ENCODE measurements around the gene HOXC9. TPM values are rescaled to one million over a fixed set of nuclear protein-coding genes. Genes with fewer than 3 reads are reported as not detected.

HOXC9 gene
- polyA plus RNA-seq, 2 of the 4 experiments (the other 2 are of a cell fraction), result 5.2 to 6.6 TPM

DNA sequence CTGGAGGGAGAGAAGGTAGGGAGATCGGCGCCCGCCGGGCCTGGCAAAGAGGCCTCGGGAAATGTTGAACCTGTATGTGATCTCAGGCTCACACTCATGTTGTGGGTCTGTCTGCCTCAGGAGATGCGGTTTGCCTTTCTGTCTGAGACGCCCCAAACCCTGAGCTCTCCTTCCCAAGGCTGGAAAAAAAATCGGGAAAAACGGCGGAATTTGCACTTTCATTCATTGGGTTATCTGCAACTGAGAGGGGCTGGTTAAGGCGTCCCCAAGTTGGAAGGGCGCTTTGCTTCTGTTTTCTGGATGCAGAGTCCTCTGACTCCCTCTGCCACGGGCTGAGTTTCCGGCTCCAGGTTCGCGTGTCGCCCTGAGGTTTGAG lies 5.0 kb upstream of the HOXC9 start:
- WGBS (ENCODE audit: missing lambda C conversion rate), result 84% methylated on average over 17 of the region's 17 CpGs
- no peak for DNase-seq (ENCODE audit: low read depth in 1 of 2, low spot score in 1 of 2)
- Histone ChIP-seq H3K4me3 (peak overlapping the region; percentile 37), H3K27ac (peak overlapping the region; percentile 78 to 89), H3K4me2 (peak overlapping the region; percentile 50), H3K9me3 (no peaks in the 10 kb centered on the region), H3K4me1 (peaks cover 14% of the 10 kb centered on the region)
- TF ChIP-seq MYC (IDR thresholded peaks at IDR 0.05; ENCODE audit: borderline replicate concordance, low read length) (no peak), CBX2 (IDR thresholded peaks at IDR 0.05; ENCODE audit: borderline replicate concordance, low read depth) (no peak), TFCP2L1 (CRISPR knock-in tag; IDR thresholded peaks at IDR 0.05) (no peak), SREBF2 (IDR thresholded peaks at IDR 0.05) (no peak), HEYL (CRISPR knock-in tag; IDR thresholded peaks at IDR 0.05) (no peak), RCOR1 (IDR thresholded peaks at IDR 0.05; ENCODE audit: low read depth, low read length) (no peak), HOXB13 (CRISPR knock-in tag; IDR thresholded peaks at IDR 0.05; ENCODE audit: low read depth) (no peak), JUN (IDR thresholded peaks at IDR 0.05) (no peak)
- TF ChIP-seq, protein P1, sequence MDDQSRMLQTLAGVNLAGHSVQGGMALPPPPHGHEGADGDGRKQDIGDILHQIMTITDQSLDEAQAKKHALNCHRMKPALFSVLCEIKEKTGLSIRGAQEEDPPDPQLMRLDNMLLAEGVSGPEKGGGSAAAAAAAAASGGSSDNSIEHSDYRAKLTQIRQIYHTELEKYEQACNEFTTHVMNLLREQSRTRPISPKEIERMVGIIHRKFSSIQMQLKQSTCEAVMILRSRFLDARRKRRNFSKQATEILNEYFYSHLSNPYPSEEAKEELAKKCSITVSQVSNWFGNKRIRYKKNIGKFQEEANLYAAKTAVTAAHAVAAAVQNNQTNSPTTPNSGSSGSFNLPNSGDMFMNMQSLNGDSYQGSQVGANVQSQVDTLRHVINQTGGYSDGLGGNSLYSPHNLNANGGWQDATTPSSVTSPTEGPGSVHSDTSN (IDR thresholded peaks at IDR 0.05), result no peak
- CTCF ChIA-PET, result interaction anchor here (1.4 to 28.7 kb wide), 4 partner anchors 8 to 205 kb away, joined by 6 to 1074 read pairs (median 88); partner anchors contain the start of genes HOXC10 and SMUG1
- no peak for FAIRE-seq
- no peak for ATAC-seq
- POLR2A ChIA-PET, result interaction anchor here (0.6 to 1.1 kb wide), 3 partner anchors 10 to 57 kb away, joined by 3 to 4 read pairs (median 3); partner anchors contain the start of gene HOXC10

DNA sequence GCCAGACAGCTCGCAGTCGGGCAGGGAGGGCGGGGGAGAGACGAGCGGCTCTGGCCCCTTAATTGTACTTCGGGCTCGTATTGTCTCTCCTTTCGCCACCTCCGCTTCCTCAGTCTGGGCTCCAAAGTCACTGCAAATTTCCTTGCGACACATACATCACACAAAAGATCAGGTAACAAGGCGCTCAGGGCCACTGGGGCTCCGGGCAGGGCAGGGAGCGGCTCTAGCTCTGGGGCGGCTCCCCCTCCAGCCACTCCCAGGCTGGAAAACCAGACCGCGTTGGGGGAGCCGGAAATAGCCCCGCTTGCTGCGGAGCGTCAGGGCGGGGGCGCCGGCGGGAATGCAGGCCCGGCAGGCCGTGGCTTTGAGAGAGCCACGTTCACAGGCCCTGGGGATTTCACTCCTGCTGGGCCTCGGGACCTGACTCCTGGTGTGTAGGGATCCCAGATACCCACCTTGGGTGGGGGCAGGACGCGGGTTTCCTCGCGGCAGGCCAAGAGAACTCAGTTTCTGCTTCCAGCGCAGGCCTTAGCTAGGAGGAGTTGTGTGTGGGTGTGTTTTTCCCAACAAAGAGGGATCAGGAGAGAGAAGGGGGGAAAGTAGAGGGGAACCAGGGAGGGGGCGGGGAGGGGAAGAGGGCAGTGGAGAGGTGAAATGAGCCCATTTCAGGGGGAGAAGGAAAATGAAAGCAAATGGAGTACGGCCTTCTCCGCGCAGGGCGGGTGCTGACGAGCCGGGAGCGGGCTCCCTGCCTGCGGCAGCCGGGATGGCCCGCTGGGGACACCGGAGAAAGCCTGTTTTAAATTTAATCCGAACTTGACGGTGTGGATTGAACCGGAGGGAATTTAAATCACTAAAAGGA lies 4.4 kb upstream of the HOXC9 start:
- DNase-seq (ENCODE audit: low read depth in 1 of 2, low spot score in 1 of 2) (peak in 1 of 2 experiments; percentile 58), ATAC-seq (peak; percentile 58 to 67), FAIRE-seq (no peak)
- Histone ChIP-seq H3K4me1 (peaks cover 8% of the 10 kb centered on the region), H3K9me3 (no peaks in the 10 kb centered on the region), H3K4me2 (peak overlapping the region; percentile 50), H3K27ac (peak overlapping the region; percentile 78 to 89), H3K4me3 (peak overlapping the region; percentile 37)
- ChIA-PET POLR2A (interaction anchor here (0.6 to 1.1 kb wide), 3 partner anchors 11 to 211 kb away, joined by 3 to 4 read pairs (median 4); partner anchors contain the start of gene HOXC10), CTCF (interaction anchor here (0.7 to 28.7 kb wide), 6 partner anchors 8 to 293 kb away, joined by 3 to 1074 read pairs (median 6); partner anchors contain the start of genes HOXC10, HOXC5 and SMUG1)
- TF ChIP-seq NFE2L2 (conservative IDR thresholded peaks at IDR 0.05; ENCODE audit: low read length), result no peak
- TF ChIP-seq, protein P2, sequence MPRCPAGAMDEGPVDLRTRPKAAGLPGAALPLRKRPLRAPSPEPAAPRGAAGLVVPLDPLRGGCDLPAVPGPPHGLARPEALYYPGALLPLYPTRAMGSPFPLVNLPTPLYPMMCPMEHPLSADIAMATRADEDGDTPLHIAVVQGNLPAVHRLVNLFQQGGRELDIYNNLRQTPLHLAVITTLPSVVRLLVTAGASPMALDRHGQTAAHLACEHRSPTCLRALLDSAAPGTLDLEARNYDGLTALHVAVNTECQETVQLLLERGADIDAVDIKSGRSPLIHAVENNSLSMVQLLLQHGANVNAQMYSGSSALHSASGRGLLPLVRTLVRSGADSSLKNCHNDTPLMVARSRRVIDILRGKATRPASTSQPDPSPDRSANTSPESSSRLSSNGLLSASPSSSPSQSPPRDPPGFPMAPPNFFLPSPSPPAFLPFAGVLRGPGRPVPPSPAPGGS (IDR thresholded peaks at IDR 0.05), result 0 out of 3 replicates have a peak, but pooled peaks have one; percentile 3
- no peak for TF ChIP-seq EHMT2 (IDR thresholded peaks at IDR 0.05; ENCODE audit: low read depth)
- TF ChIP-seq CHD2 (IDR thresholded peaks at IDR 0.05; ENCODE audit: low read length, partially characterized antibody), result no peak
- TF ChIP-seq, protein P3, sequence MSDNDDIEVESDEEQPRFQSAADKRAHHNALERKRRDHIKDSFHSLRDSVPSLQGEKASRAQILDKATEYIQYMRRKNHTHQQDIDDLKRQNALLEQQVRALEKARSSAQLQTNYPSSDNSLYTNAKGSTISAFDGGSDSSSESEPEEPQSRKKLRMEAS (IDR thresholded peaks at IDR 0.05), result 0 out of 2 replicates have a peak, but pooled peaks have one; percentile 32
- TF ChIP-seq GATA3 (IDR thresholded peaks at IDR 0.05; ENCODE audit: borderline replicate concordance), result no peak
- peak in 1 of 2 experiments; percentile 60; a peak in 3 of 5 replicates for TF ChIP-seq JUN (IDR thresholded peaks at IDR 0.05)
- TF ChIP-seq POLR2A (IDR thresholded peaks at IDR 0.05; ENCODE audit: low read length), result peak; percentile 44
- WGBS (ENCODE audit: missing lambda C conversion rate), result 61% methylated on average over 47 of the region's 48 CpGs

DNA sequence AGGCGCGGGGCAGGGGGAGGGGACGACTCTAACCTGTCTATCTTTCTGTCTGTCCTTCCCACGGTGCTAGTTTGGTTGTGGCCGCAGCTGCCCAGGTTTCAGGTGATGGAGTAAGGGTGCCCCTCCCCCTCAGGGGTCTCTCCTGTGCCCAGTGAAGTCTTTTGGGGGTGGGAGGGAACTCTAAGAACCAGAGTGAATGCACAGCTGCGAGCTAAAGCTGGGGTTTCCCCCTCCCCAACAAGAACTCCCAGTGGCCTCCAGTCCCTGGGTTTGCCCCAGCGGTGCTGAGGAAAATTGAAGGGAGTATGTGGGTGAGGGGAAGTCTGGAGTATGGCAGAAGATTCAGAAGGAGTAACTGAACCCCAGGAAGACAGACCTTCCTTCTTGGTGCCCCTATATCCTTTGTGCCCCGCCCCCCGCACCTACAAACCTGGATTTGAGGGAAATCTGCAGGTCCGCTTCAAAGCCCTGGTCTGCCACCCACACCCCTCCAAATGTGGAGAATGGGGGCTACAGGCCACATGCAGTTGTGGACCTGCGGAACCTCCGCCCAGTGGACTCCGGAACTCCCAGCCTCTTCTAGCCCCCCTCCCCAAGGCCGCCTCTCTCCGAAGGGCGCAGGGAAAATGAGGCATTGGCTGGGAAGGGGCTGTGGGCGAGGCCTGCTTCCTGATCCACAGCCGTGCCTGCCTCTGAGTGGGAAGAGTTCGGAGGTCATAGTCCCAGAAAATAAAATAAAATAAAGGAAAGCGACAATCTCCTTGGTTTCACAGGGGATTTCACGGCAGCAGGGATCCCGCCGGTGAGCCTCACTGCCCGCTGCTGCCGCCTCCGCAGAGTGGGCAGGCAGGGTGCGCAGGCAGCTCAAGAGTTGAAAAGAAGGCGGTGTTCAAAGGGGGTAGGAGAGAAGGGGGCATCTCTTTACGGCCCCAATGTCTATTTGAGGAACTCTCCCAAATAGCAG lies 3.4 kb upstream of the HOXC9 start:
- DNase-seq (ENCODE audit: low read depth in 1 of 2, low spot score in 1 of 2), result no peak
- no peak for TF ChIP-seq POLR2AphosphoS2 (conservative IDR thresholded peaks at IDR 0.05; ENCODE audit: low read length)
- TF ChIP-seq, protein P2 (IDR thresholded peaks at IDR 0.05), result 0 out of 3 replicates have a peak, but pooled peaks have one; percentile 4
- peak overlapping the region; percentile 50 for H3K4me2 ChIP-seq
- ATAC-seq, result no peak
- H3K9me3 ChIP-seq, result no peaks in the 10 kb centered on the region
- ChIA-PET POLR2A (no interaction called here), CTCF (interaction anchor here (0.7 to 28.7 kb wide), 8 partner anchors 7 to 294 kb away, joined by 3 to 1074 read pairs (median 6); partner anchors contain the start of genes HOXC10, HOXC5 and SMUG1)
- WGBS (ENCODE audit: missing lambda C conversion rate), result 83% methylated on average over 26 of the region's 29 CpGs
- H3K27ac ChIP-seq, result peak overlapping the region; percentile 78 to 89
- no peak for FAIRE-seq
- H3K4me1 ChIP-seq, result peaks cover 14% of the 10 kb centered on the region
- H3K4me3 ChIP-seq, result peak overlapping the region; percentile 37
